Measurements from ENCODE around the gene CACNG4. TPM values are rescaled to one million over a fixed set of nuclear protein-coding genes. Genes with fewer than 3 reads are reported as not detected.

CACNG4 gene
- polyA plus RNA-seq, 1 donor from 2014 or later: 32.9 TPM

GRCh38 chr17:66941773-66942450 is 22.6 kb upstream of the CACNG4 start:
- Histone ChIP-seq H2AFZ (ENCODE audit: low read depth, low read length) (no peak overlapping the region), H3K27ac (ENCODE audit: low read length) (no peak overlapping the region), H3K4me2 (ENCODE audit: low read length) (no peak overlapping the region), H3F3A (ENCODE audit: insufficient read depth, low read length, poor library complexity, severe bottlenecking) (no peaks in the 10 kb centered on the region), H3K9ac (ENCODE audit: low read length) (no peak overlapping the region), H3K79me2 (replicated peaks; ENCODE audit: insufficient read depth, low read length) (no peaks in the 10 kb centered on the region), H3K9me3 (ENCODE audit: low read length) (no peaks in the 10 kb centered on the region), H3K27me3 (ENCODE audit: insufficient read depth, low read depth, low read length) (no peaks in the 10 kb centered on the region), H3K4me3 (ENCODE audit: low read length) (no peak overlapping the region), H4K20me1 (ENCODE audit: insufficient read depth) (no peaks in the 10 kb centered on the region), H3K36me3 (ENCODE audit: insufficient read depth, low read length) (no peaks in the 10 kb centered on the region), H3K9me2 (ENCODE audit: insufficient read depth, low read length) (no peaks in the 10 kb centered on the region)
- TF ChIP-seq EP300 (conservative IDR thresholded peaks at IDR 0.05; ENCODE audit: poor library complexity, severe bottlenecking) (no peak), EZH2 (IDR thresholded peaks at IDR 0.05; ENCODE audit: borderline replicate concordance, insufficient read depth, low read length, poor library complexity, severe bottlenecking) (no peak), POLR2AphosphoS5 (IDR thresholded peaks at IDR 0.05) (no peak), MXI1 (conservative IDR thresholded peaks at IDR 0.05; ENCODE audit: poor library complexity, severe bottlenecking) (no peak), SMC3 (conservative IDR thresholded peaks at IDR 0.05; ENCODE audit: poor library complexity) (no peak), TAF1 (IDR thresholded peaks at IDR 0.05; ENCODE audit: low read depth) (no peak), RAD21 (conservative IDR thresholded peaks at IDR 0.05) (no peak)
- TF ChIP-seq, protein P1, sequence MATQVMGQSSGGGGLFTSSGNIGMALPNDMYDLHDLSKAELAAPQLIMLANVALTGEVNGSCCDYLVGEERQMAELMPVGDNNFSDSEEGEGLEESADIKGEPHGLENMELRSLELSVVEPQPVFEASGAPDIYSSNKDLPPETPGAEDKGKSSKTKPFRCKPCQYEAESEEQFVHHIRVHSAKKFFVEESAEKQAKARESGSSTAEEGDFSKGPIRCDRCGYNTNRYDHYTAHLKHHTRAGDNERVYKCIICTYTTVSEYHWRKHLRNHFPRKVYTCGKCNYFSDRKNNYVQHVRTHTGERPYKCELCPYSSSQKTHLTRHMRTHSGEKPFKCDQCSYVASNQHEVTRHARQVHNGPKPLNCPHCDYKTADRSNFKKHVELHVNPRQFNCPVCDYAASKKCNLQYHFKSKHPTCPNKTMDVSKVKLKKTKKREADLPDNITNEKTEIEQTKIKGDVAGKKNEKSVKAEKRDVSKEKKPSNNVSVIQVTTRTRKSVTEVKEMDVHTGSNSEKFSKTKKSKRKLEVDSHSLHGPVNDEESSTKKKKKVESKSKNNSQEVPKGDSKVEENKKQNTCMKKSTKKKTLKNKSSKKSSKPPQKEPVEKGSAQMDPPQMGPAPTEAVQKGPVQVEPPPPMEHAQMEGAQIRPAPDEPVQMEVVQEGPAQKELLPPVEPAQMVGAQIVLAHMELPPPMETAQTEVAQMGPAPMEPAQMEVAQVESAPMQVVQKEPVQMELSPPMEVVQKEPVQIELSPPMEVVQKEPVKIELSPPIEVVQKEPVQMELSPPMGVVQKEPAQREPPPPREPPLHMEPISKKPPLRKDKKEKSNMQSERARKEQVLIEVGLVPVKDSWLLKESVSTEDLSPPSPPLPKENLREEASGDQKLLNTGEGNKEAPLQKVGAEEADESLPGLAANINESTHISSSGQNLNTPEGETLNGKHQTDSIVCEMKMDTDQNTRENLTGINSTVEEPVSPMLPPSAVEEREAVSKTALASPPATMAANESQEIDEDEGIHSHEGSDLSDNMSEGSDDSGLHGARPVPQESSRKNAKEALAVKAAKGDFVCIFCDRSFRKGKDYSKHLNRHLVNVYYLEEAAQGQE (IDR thresholded peaks at IDR 0.05; ENCODE audit: borderline replicate concordance): no peak
- TF ChIP-seq, protein P2, sequence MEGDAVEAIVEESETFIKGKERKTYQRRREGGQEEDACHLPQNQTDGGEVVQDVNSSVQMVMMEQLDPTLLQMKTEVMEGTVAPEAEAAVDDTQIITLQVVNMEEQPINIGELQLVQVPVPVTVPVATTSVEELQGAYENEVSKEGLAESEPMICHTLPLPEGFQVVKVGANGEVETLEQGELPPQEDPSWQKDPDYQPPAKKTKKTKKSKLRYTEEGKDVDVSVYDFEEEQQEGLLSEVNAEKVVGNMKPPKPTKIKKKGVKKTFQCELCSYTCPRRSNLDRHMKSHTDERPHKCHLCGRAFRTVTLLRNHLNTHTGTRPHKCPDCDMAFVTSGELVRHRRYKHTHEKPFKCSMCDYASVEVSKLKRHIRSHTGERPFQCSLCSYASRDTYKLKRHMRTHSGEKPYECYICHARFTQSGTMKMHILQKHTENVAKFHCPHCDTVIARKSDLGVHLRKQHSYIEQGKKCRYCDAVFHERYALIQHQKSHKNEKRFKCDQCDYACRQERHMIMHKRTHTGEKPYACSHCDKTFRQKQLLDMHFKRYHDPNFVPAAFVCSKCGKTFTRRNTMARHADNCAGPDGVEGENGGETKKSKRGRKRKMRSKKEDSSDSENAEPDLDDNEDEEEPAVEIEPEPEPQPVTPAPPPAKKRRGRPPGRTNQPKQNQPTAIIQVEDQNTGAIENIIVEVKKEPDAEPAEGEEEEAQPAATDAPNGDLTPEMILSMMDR (IDR thresholded peaks at IDR 0.05; ENCODE audit: poor library complexity, severe bottlenecking): no peak

DNA sequence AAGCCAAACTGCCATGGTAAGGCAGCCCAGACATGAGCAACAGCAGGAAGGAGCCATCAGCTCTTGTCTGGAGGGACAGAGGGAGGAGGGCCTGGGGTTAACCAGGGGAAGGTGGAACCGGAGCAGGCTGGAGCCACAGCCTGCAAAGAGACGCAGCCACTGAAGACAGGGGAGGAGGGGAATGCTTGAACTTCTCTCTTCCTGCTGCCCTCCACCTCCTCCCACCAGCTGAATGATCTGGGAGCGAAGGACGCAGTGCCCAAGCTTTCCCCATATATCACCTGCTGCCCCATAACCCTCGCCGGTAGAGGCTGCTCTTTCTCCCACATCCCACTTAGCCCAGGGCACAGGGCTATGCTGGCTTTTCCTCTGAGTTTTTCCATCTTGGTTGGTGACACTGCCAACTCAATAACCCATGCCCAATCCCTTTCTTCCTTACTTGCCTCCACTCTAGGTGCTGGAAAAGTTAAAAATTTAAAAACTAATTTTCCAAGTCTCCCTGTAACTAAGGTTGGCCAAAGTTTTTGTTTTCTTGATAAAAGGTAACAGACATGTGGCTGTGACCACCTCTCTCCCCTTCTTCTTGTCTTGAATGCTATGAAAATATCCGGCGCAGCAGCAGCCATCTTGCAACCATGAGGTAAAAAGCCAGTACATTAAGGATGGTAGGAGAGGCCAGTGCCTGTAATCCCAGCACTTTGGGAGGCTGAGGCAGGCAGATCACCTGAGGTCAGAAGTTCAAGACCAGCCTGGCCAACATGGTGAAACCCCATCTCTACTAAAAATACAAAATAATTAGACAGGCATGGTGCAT is 21.8 kb upstream of the CACNG4 start:
- Histone ChIP-seq H3K9me3 (ENCODE audit: low read length) (no peaks in the 10 kb centered on the region), H3F3A (ENCODE audit: insufficient read depth, low read length, poor library complexity, severe bottlenecking) (no peaks in the 10 kb centered on the region), H3K27me3 (ENCODE audit: insufficient read depth, low read depth, low read length) (no peaks in the 10 kb centered on the region), H3K4me3 (ENCODE audit: low read length) (no peak overlapping the region), H2AFZ (ENCODE audit: low read depth, low read length) (no peak overlapping the region), H3K9ac (ENCODE audit: low read length) (no peak overlapping the region), H3K27ac (ENCODE audit: low read length) (no peak overlapping the region), H3K36me3 (ENCODE audit: insufficient read depth, low read length) (no peaks in the 10 kb centered on the region), H4K20me1 (ENCODE audit: insufficient read depth) (no peaks in the 10 kb centered on the region), H3K79me2 (replicated peaks; ENCODE audit: insufficient read depth, low read length) (no peaks in the 10 kb centered on the region), H3K4me2 (ENCODE audit: low read length) (no peak overlapping the region), H3K9me2 (ENCODE audit: insufficient read depth, low read length) (no peaks in the 10 kb centered on the region)
- TF ChIP-seq MXI1 (conservative IDR thresholded peaks at IDR 0.05; ENCODE audit: poor library complexity, severe bottlenecking) (no peak), TAF1 (IDR thresholded peaks at IDR 0.05; ENCODE audit: low read depth) (no peak), EP300 (conservative IDR thresholded peaks at IDR 0.05; ENCODE audit: poor library complexity, severe bottlenecking) (no peak), POLR2AphosphoS5 (IDR thresholded peaks at IDR 0.05) (no peak), SMC3 (conservative IDR thresholded peaks at IDR 0.05; ENCODE audit: poor library complexity) (no peak)
- TF ChIP-seq, protein P1 (IDR thresholded peaks at IDR 0.05; ENCODE audit: borderline replicate concordance): no peak
- TF ChIP-seq, protein P2 (IDR thresholded peaks at IDR 0.05; ENCODE audit: poor library complexity, severe bottlenecking): no peak

All from neural cell (in vitro differentiated cells).